Measurements from ENCODE around the gene NTM. TPM values are rescaled to one million over a fixed set of nuclear protein-coding genes. Genes with fewer than 3 reads are reported as not detected.

Gene NTM
- total RNA-seq, 1 experiment from 2014 or later: not detected

- no peak for TF ChIP-seq MAX (IDR thresholded peaks at IDR 0.05)
- TF ChIP-seq EZH2 (IDR thresholded peaks at IDR 0.05): no peak
- no peak for TF ChIP-seq CEBPB (IDR thresholded peaks at IDR 0.05; ENCODE audit: low read depth)
- no peak for TF ChIP-seq EGR1 (IDR thresholded peaks at IDR 0.05; ENCODE audit: low read depth)
- TF ChIP-seq FOSL1 (IDR thresholded peaks at IDR 0.05; ENCODE audit: low read depth): no peak
- no peak for TF ChIP-seq RAD21 (IDR thresholded peaks at IDR 0.05; ENCODE audit: low read depth)
- no peak for TF ChIP-seq YY1 (IDR thresholded peaks at IDR 0.05; ENCODE audit: extremely low read depth, insufficient replicate concordance, low read depth, low read length)
- TF ChIP-seq CTCF (IDR thresholded peaks at IDR 0.05 in 2 of 3, conservative IDR thresholded peaks at IDR 0.05 in 1 of 3; ENCODE audit: borderline replicate concordance in 1 of 3, insufficient read depth in 1 of 3, low read depth in 2 of 3, low read length in 2 of 3): no peak
- TF ChIP-seq POLR2AphosphoS5 (IDR thresholded peaks at IDR 0.05; ENCODE audit: low read depth, low read length): no peak
Observed at GRCh38 chr11:132147464-132147863, 777.0 kb downstream of the NTM start (continued).

GRCh38 chr11:132154781-132155180 is 784.4 kb downstream of the NTM start:
- DNase-seq (ENCODE audit: low read depth, low spot score): no peak
- Histone ChIP-seq H3K4me3 (replicated peaks in 1 of 2; ENCODE audit: low read depth in 1 of 2, low read length in 2 of 2) (no peak overlapping the region), H2AFZ (ENCODE audit: low read depth, low read length, poor library complexity, severe bottlenecking) (no peak overlapping the region), H3K4me2 (ENCODE audit: low read length) (no peak overlapping the region), H4K20me1 (ENCODE audit: insufficient read depth) (no peaks in the 10 kb centered on the region), H3K9ac (ENCODE audit: low read length) (no peak overlapping the region), H3K9me3 (ENCODE audit: control insufficient read depth in 1 of 2, insufficient read depth in 1 of 2, low read depth in 1 of 2, low read length in 2 of 2) (peaks cover 3 to 18% of the 10 kb centered on the region in 2 experiments; a peak in 2 of 4 replicates), H3K4me1 (ENCODE audit: control insufficient read depth in 1 of 2, insufficient read depth in 2 of 2, low read length in 2 of 2) (no peaks in the 10 kb centered on the region), H3K36me3 (ENCODE audit: control insufficient read depth in 1 of 2, insufficient read depth in 2 of 2, low read length in 2 of 2) (no peaks in the 10 kb centered on the region), H3K9me2 (ENCODE audit: insufficient read depth) (no peaks in the 10 kb centered on the region), H3K79me2 (ENCODE audit: insufficient read depth, low read length) (no peaks in the 10 kb centered on the region), H3K27ac (ENCODE audit: low read depth, low read length) (no peak overlapping the region), H3K27me3 (ENCODE audit: insufficient read depth, low read length) (no peaks in the 10 kb centered on the region)
- ChIA-PET POLR2A (no interaction called here), CTCF (no interaction called here), RAD21 (ENCODE audit: low non-redundant PET in 1 of 2, low total read pairs in 2 of 2, uncharacterized antibody in 2 of 2, unreplicated experiment in 2 of 2) (no interaction called here)
- no peak for ATAC-seq
- intact Hi-C loops (cut with micrococcal nuclease): no loop called here
- BruUV-seq (replicated peaks): no TSS peak
- TF ChIP-seq ATF3 (IDR thresholded peaks at IDR 0.05) (no peak), CBX3 (IDR thresholded peaks at IDR 0.05; ENCODE audit: low read depth) (no peak), ZFX (IDR thresholded peaks at IDR 0.05) (no peak), RAD21 (IDR thresholded peaks at IDR 0.05; ENCODE audit: low read depth) (no peak), MAX (IDR thresholded peaks at IDR 0.05) (no peak), REST (IDR thresholded peaks at IDR 0.05; ENCODE audit: low read depth) (no peak), YY1 (IDR thresholded peaks at IDR 0.05; ENCODE audit: extremely low read depth, insufficient replicate concordance, low read depth, low read length) (no peak), SRF (IDR thresholded peaks at IDR 0.05; ENCODE audit: low read depth) (no peak), ZNF274 (IDR thresholded peaks at IDR 0.05; ENCODE audit: low read depth, low read length) (no peak), JUND (IDR thresholded peaks at IDR 0.05) (no peak), EZH2phosphoT487 (IDR thresholded peaks at IDR 0.05; ENCODE audit: borderline replicate concordance) (no peak), CTCF (IDR thresholded peaks at IDR 0.05 in 2 of 3, conservative IDR thresholded peaks at IDR 0.05 in 1 of 3; ENCODE audit: borderline replicate concordance in 1 of 3, insufficient read depth in 1 of 3, low read depth in 2 of 3, low read length in 2 of 3) (no peak)

All from HCT116 (cell line).